ENCODE measurements around the gene HBA1.
A peak's percentile ranks its signal among the peaks of the same experiment; 100 is the strongest.
"Not testable (repeated sequence)": the region's sequence is repeated elsewhere in the genome, so short reads cannot be mapped to it uniquely, and the experiment has no call there.

HBA1 gene

GRCh38 chr16:154217-155030 lies 22.1 kb upstream of the HBA1 start:
- Histone ChIP-seq H3K79me1 (ENCODE audit: low read length) (no peaks in the 10 kb centered on the region), H3K18ac (ENCODE audit: low read length) (no peak overlapping the region), H3K36me3 (ENCODE audit: control insufficient read depth, insufficient read depth, low read length) (no peaks in the 10 kb centered on the region), H3K4me1 (ENCODE audit: control insufficient read depth, low read depth, low read length) (no peaks in the 10 kb centered on the region), H3K9ac (ENCODE audit: low read length) (peak overlapping the region; percentile 42), H2BK5ac (ENCODE audit: low read length) (no peak overlapping the region), H3K4ac (ENCODE audit: low read depth, low read length) (no peak overlapping the region), H2BK120ac (ENCODE audit: low read depth, low read length) (no peak overlapping the region), H2AK5ac (ENCODE audit: low read length) (no peak overlapping the region), H3K56ac (ENCODE audit: low read length) (peak overlapping the region; percentile 70), H3K4me2 (ENCODE audit: low read length) (peak overlapping the region; percentile 62), H4K8ac (ENCODE audit: low read depth, low read length) (no peak overlapping the region), H3K23ac (ENCODE audit: low read length) (no peak overlapping the region), H4K5ac (ENCODE audit: low read length) (no peak overlapping the region), H3K4me3 (ENCODE audit: low read length) (no peak overlapping the region), H3K27ac (ENCODE audit: low read depth, low read length) (no peak overlapping the region), H3K27me3 (ENCODE audit: insufficient read depth, low read length, poor library complexity) (peaks cover 7% of the 10 kb centered on the region), H3K79me2 (ENCODE audit: control insufficient read depth, insufficient read depth, low read length) (no peaks in the 10 kb centered on the region), H2BK15ac (replicated peaks; ENCODE audit: low read depth) (no peak overlapping the region)
- DNase-seq: peak; percentile 29
- WGBS (ENCODE audit: extremely low coverage, insufficient coverage, low lambda C conversion rate): no CpG with 5 or more reads among the region's 59 CpGs

GRCh38 chr16:155031-155398 lies 21.5 kb upstream of the HBA1 start:
- Histone ChIP-seq H4K8ac (ENCODE audit: low read depth, low read length) (no peak overlapping the region), H2BK120ac (ENCODE audit: low read depth, low read length) (no peak overlapping the region), H3K4me1 (ENCODE audit: control insufficient read depth, low read depth, low read length) (no peaks in the 10 kb centered on the region), H3K18ac (ENCODE audit: low read length) (no peak overlapping the region), H2AK5ac (ENCODE audit: low read length) (no peak overlapping the region), H3K23ac (ENCODE audit: low read length) (no peak overlapping the region), H3K9ac (ENCODE audit: low read length) (no peak overlapping the region), H3K4ac (ENCODE audit: low read depth, low read length) (no peak overlapping the region), H3K27ac (ENCODE audit: low read depth, low read length) (no peak overlapping the region), H3K4me3 (ENCODE audit: low read length) (no peak overlapping the region), H3K27me3 (ENCODE audit: insufficient read depth, low read length, poor library complexity) (peaks cover 7% of the 10 kb centered on the region), H2BK5ac (ENCODE audit: low read length) (no peak overlapping the region), H3K56ac (ENCODE audit: low read length) (no peak overlapping the region), H4K5ac (ENCODE audit: low read length) (no peak overlapping the region), H3K79me2 (ENCODE audit: control insufficient read depth, insufficient read depth, low read length) (no peaks in the 10 kb centered on the region), H3K79me1 (ENCODE audit: low read length) (no peaks in the 10 kb centered on the region), H3K4me2 (ENCODE audit: low read length) (no peak overlapping the region), H2BK15ac (replicated peaks; ENCODE audit: low read depth) (no peak overlapping the region), H3K36me3 (ENCODE audit: control insufficient read depth, insufficient read depth, low read length) (no peaks in the 10 kb centered on the region)
- WGBS (ENCODE audit: extremely low coverage, insufficient coverage, low lambda C conversion rate): no CpG with 5 or more reads among the region's 7 CpGs
- DNase-seq: no peak

- no peak overlapping the region for H3K23ac ChIP-seq (ENCODE audit: low read length)
- H2BK5ac ChIP-seq (ENCODE audit: low read length): no peak overlapping the region
- no peaks in the 10 kb centered on the region for H3K79me1 ChIP-seq (ENCODE audit: low read length)
- no peak overlapping the region for H3K18ac ChIP-seq (ENCODE audit: low read length)
- no peaks in the 10 kb centered on the region for H3K4me1 ChIP-seq (ENCODE audit: control insufficient read depth, low read depth, low read length)
- no peak overlapping the region for H4K5ac ChIP-seq (ENCODE audit: low read length)
- WGBS (ENCODE audit: extremely low coverage, insufficient coverage, low lambda C conversion rate): no CpG with 5 or more reads among the region's 6 CpGs
- no peak for DNase-seq
- H3K79me2 ChIP-seq (ENCODE audit: control insufficient read depth, insufficient read depth, low read length): no peaks in the 10 kb centered on the region
- no peaks in the 10 kb centered on the region for H3K36me3 ChIP-seq (ENCODE audit: control insufficient read depth, insufficient read depth, low read length)
- no peak overlapping the region for H3K56ac ChIP-seq (ENCODE audit: low read length)
- peaks cover 7% of the 10 kb centered on the region for H3K27me3 ChIP-seq (ENCODE audit: insufficient read depth, low read length, poor library complexity)
- no peak overlapping the region for H2BK120ac ChIP-seq (ENCODE audit: low read depth, low read length)
- no peak overlapping the region for H3K27ac ChIP-seq (ENCODE audit: low read depth, low read length)
- no peak overlapping the region for H3K4me3 ChIP-seq (ENCODE audit: low read length)
- no peak overlapping the region for H3K4me2 ChIP-seq (ENCODE audit: low read length)
- H3K4ac ChIP-seq (ENCODE audit: low read depth, low read length): no peak overlapping the region
- H2AK5ac ChIP-seq (ENCODE audit: low read length): no peak overlapping the region
- H3K9ac ChIP-seq (ENCODE audit: low read length): no peak overlapping the region
- no peak overlapping the region for H2BK15ac ChIP-seq (replicated peaks; ENCODE audit: low read depth)
- H4K8ac ChIP-seq (ENCODE audit: low read depth, low read length): no peak overlapping the region
Observed at GRCh38 chr16:159136-159849, 17.2 kb upstream of the HBA1 start.

GRCh38 chr16:160242-160641 lies 16.2 kb upstream of the HBA1 start:
- not testable (repeated sequence) for H3K9ac ChIP-seq (ENCODE audit: low read length); H3K4me3 ChIP-seq (ENCODE audit: low read length); H3K79me2 ChIP-seq (ENCODE audit: control insufficient read depth, insufficient read depth, low read length); H4K5ac ChIP-seq (ENCODE audit: low read length); DNase-seq; H3K56ac ChIP-seq (ENCODE audit: low read length); H4K8ac ChIP-seq (ENCODE audit: low read depth, low read length); H3K23ac ChIP-seq (ENCODE audit: low read length); H2BK15ac ChIP-seq (replicated peaks; ENCODE audit: low read depth); H3K27me3 ChIP-seq (ENCODE audit: insufficient read depth, low read length, poor library complexity); H3K79me1 ChIP-seq (ENCODE audit: low read length); H2BK5ac ChIP-seq (ENCODE audit: low read length); H3K4ac ChIP-seq (ENCODE audit: low read depth, low read length); H2AK5ac ChIP-seq (ENCODE audit: low read length); H3K4me1 ChIP-seq (ENCODE audit: control insufficient read depth, low read depth, low read length); H3K18ac ChIP-seq (ENCODE audit: low read length); H3K4me2 ChIP-seq (ENCODE audit: low read length); H3K27ac ChIP-seq (ENCODE audit: low read depth, low read length); H3K36me3 ChIP-seq (ENCODE audit: control insufficient read depth, insufficient read depth, low read length); H2BK120ac ChIP-seq (ENCODE audit: low read depth, low read length)
- no CpG with 5 or more reads among the region's 20 CpGs for WGBS (ENCODE audit: extremely low coverage, insufficient coverage, low lambda C conversion rate)

- H2BK15ac ChIP-seq (replicated peaks; ENCODE audit: low read depth): no peak overlapping the region
Observed at GRCh38 chr16:160691-161190, 15.7 kb upstream of the HBA1 start.

More at GRCh38 chr16:160691-161190, 15.7 kb upstream of the HBA1 start:
- H2BK5ac ChIP-seq (ENCODE audit: low read length): no peak overlapping the region
- no peak overlapping the region for H4K8ac ChIP-seq (ENCODE audit: low read depth, low read length)
- no peak for DNase-seq
- no peak overlapping the region for H3K27ac ChIP-seq (ENCODE audit: low read depth, low read length)
- no peak overlapping the region for H3K9ac ChIP-seq (ENCODE audit: low read length)
- no peak overlapping the region for H2BK120ac ChIP-seq (ENCODE audit: low read depth, low read length)
- H4K5ac ChIP-seq (ENCODE audit: low read length): no peak overlapping the region
- no peak overlapping the region for H2AK5ac ChIP-seq (ENCODE audit: low read length)
- H3K4me3 ChIP-seq (ENCODE audit: low read length): no peak overlapping the region
- no peaks in the 10 kb centered on the region for H3K79me1 ChIP-seq (ENCODE audit: low read length)
- H3K4ac ChIP-seq (ENCODE audit: low read depth, low read length): no peak overlapping the region
- no CpG with 5 or more reads among the region's 18 CpGs for WGBS (ENCODE audit: extremely low coverage, insufficient coverage, low lambda C conversion rate)
- H3K36me3 ChIP-seq (ENCODE audit: control insufficient read depth, insufficient read depth, low read length): no peaks in the 10 kb centered on the region
- no peak overlapping the region for H3K18ac ChIP-seq (ENCODE audit: low read length)
- H3K79me2 ChIP-seq (ENCODE audit: control insufficient read depth, insufficient read depth, low read length): no peaks in the 10 kb centered on the region
- H3K56ac ChIP-seq (ENCODE audit: low read length): no peak overlapping the region
- peaks cover 6% of the 10 kb centered on the region for H3K27me3 ChIP-seq (ENCODE audit: insufficient read depth, low read length, poor library complexity)
- H3K23ac ChIP-seq (ENCODE audit: low read length): no peak overlapping the region
- H3K4me1 ChIP-seq (ENCODE audit: control insufficient read depth, low read depth, low read length): no peaks in the 10 kb centered on the region
- H3K4me2 ChIP-seq (ENCODE audit: low read length): no peak overlapping the region

Measured in mesendoderm (in vitro differentiated cells).